ENCODE results near the gene FTO. TPM values are rescaled to one million over a fixed set of nuclear protein-coding genes. Genes with fewer than 3 reads are reported as not detected.

Gene FTO
- total and polyA plus RNA-seq, 2 of the 8 experiments (the other 6 are each of a cell fraction or from before 2014, with no cell fraction given), result 34.5 to 59.8 TPM

GRCh38 chr16:54060599-54061421 lies 356.9 kb downstream of the FTO start (continued):
- TF ChIP-seq BRCA1 (IDR thresholded peaks at IDR 0.05; ENCODE audit: low read depth, low read length), result no peak

Measured in H1 (cell line).